Right cardiac atrium (tissue), 5 donors: ENCODE measurements around the gene ASIC4. TPM values are rescaled to one million over a fixed set of nuclear protein-coding genes. Genes with fewer than 3 reads are reported as not detected.

Experiments
- ATAC-seq, 2 donors: fragments of 200-7000 bp; cut with Tn5 transposase; one replicate each; pipeline versions ENCODE4 v1.8.0 to v1.9.1; 2020; ENCODE audit warnings: moderate library complexity in 2 of 2, mild to moderate bottlenecking in 1 of 2
- DNase-seq, 3 donors: peaks; one replicate each; pipeline ENCODE4 v3.0.0-alpha.2; 2020
- H3K27ac ChIP-seq: one replicate; pipeline ENCODE4 v1.5.1; 2013; ENCODE audit warnings: mild to moderate bottlenecking, low read length, control low read depth, moderate library complexity
- H3K27me3 ChIP-seq: one replicate; pipeline ENCODE4 v1.6.1; 2013; ENCODE audit not compliant: control insufficient read depth, insufficient read depth
- H3K4me1 ChIP-seq: one replicate; pipeline ENCODE4 v1.6.1; 2013; ENCODE audit warnings: low read length; ENCODE audit not compliant: control insufficient read depth, insufficient read depth
- H3K4me3 ChIP-seq: one replicate; pipeline ENCODE4 v1.5.1; 2013; ENCODE audit warnings: low read length, control low read depth
- H3K9me3 ChIP-seq: one replicate; pipeline ENCODE4 v1.6.1; 2013; ENCODE audit warnings: low read length; ENCODE audit not compliant: control insufficient read depth
- WGBS: extraction: QIAGEN DNeasy Blood & Tissue Kit; methylation state at CpG from one replicate; pipeline ENCODE4 v1.1.7; 2013; 5-methylcytosine and 5-hydroxymethylcytosine counted together
- intact Hi-C, 4 donors: fragments of 100-400 bp; cut with DNase I; formaldehyde crosslinking; loops; one replicate each; pipeline versions ENCODE4 v1.11.0 to v1.14.0; 2022 to 2023
- polyA plus RNA-seq: library from polyadenylated mRNA; stranded (reverse); fragments of 200-250 nt; gene quantifications from one replicate; pipeline ENCODE4 v1.2.3, GENCODE V29; 2013
- total RNA-seq, 4 donors: library from RNA; stranded (reverse); fragmentation: NEBNext Ultra II Directional; extraction: Animal tissue kit (Norgen Biotek cat#: 25700); gene quantifications; one replicate each; pipeline ENCODE4 v1.2.1, GENCODE V29; 2021
- donor health status: healthy with polysubstance abuse.
- donor health status: DM: no; HTN: yes; CAD: no.
- donor health status: DM: no; HTN: no; CAD: no.
- donor health status: DM: no; HTN: yes; CAD: no; lungs with severe emphysema.
- donor health status: DM: yes; HTN: yes; CAD: no.

The ASIC4 gene
- total and polyA plus RNA-seq, 5 donors: 0.28 to 1.8 (median 1.5) TPM

DNA sequence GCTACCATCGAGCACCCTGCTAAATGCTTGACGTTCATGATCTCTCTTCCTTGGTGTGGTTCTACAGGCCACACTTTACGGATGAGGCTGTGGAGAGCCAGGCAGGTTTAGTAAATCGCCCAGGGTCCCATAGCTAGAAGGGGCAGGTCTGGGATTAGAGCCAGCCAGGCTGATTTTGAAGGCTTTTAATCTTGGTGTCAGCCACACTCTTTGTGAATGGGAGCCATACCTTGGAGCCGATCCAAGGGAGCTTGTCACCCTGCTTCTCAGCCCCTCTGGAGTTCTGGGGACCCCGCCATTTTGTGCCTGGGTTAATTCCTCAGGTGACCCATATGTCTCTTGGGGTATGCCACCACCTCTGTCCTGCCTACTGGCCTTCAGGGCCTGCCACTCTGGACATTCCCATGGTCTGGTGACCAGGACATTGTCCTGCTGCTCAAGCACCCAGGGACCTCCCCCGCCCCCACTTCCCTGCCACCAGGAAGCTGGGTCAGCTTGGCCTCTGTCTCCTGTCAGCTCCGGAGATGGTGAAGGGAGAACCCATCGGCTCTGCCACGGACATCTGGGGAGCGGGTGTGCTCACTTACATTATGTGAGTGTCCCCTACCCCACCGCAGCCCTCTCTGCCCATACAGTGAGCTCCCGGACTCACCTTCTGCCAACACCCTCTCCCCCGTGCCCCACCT, 22.9 kb upstream of the ASIC4 start:
- peak in 1 of 2 donors; percentile 6 for ATAC-seq
- H3K4me1 ChIP-seq: no peaks in the 10 kb centered on the region

DNA sequence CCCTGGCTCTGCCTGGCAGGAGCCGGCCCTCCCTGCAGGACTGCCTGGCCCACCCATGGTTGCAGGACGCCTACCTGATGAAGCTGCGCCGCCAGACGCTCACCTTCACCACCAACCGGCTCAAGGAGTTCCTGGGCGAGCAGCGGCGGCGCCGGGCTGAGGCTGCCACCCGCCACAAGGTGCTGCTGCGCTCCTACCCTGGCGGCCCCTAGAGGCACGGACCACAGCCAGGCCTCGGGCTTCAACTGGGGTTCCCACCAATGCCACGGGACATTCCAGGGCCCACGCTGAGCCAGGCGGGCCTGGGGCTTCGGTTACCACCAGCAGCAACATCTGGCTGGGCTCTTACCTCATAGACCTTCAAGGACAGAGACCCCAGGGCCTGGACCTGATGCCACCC, 21.7 kb upstream of the ASIC4 start:
- intact Hi-C loops: loop anchor here in 2 of 4 donors (5.0 kb wide), 2 partner anchors 35 to 45 kb away; no protein-coding TSS in a partner anchor
- peak in 2 of 3 donors; percentile 39 to 58 for DNase-seq
- H3K27ac ChIP-seq: no peak overlapping the region
- H3K4me1 ChIP-seq: no peaks in the 10 kb centered on the region
- no peaks in the 10 kb centered on the region for H3K27me3 ChIP-seq
- H3K9me3 ChIP-seq: no peaks in the 10 kb centered on the region
- 66% methylated on average over 20 of the region's 20 CpGs for WGBS
- no peak overlapping the region for H3K4me3 ChIP-seq
- ATAC-seq: no peak

More for the DNA sequence above, 22.9 kb upstream of the ASIC4 start:
- H3K27me3 ChIP-seq: no peaks in the 10 kb centered on the region
- no peak overlapping the region for H3K4me3 ChIP-seq
- peak overlapping the region; percentile 32 for H3K27ac ChIP-seq
- intact Hi-C loops: loop anchor here in 2 of 4 donors (5.0 kb wide), 2 partner anchors 36 to 46 kb away; no protein-coding TSS in a partner anchor
- DNase-seq: peak in 2 of 3 donors; percentile 62 to 75
- 50% methylated on average over 14 of the region's 14 CpGs for WGBS
- no peaks in the 10 kb centered on the region for H3K9me3 ChIP-seq

GRCh38 chr2:219493086-219493485, 21.2 kb upstream of the ASIC4 start:
- no peak for ATAC-seq
- WGBS: 93% methylated on average over 5 of the region's 5 CpGs
- DNase-seq: peak in 2 of 3 donors; percentile 26 to 52
- Histone ChIP-seq H3K27ac (no peak overlapping the region), H3K27me3 (no peaks in the 10 kb centered on the region), H3K9me3 (no peaks in the 10 kb centered on the region), H3K4me3 (no peak overlapping the region), H3K4me1 (no peaks in the 10 kb centered on the region)
- intact Hi-C loops: loop anchor here in 2 of 4 donors (5.0 kb wide), 2 partner anchors 34 to 44 kb away; no protein-coding TSS in a partner anchor

GRCh38 chr2:219494952-219495530, 19.2 kb upstream of the ASIC4 start:
- no peaks in the 10 kb centered on the region for H3K9me3 ChIP-seq
- 22% methylated on average over 10 of the region's 10 CpGs for WGBS
- H3K27ac ChIP-seq: peak overlapping the region; percentile 15
- H3K27me3 ChIP-seq: no peaks in the 10 kb centered on the region
- H3K4me1 ChIP-seq: no peaks in the 10 kb centered on the region
- no peak overlapping the region for H3K4me3 ChIP-seq
- intact Hi-C loops: loop anchor here in 2 of 4 donors (5.0 kb wide), 2 partner anchors 32 to 42 kb away; no protein-coding TSS in a partner anchor
- peak in 1 of 3 donors; percentile 37 for DNase-seq
- no peak for ATAC-seq

DNA sequence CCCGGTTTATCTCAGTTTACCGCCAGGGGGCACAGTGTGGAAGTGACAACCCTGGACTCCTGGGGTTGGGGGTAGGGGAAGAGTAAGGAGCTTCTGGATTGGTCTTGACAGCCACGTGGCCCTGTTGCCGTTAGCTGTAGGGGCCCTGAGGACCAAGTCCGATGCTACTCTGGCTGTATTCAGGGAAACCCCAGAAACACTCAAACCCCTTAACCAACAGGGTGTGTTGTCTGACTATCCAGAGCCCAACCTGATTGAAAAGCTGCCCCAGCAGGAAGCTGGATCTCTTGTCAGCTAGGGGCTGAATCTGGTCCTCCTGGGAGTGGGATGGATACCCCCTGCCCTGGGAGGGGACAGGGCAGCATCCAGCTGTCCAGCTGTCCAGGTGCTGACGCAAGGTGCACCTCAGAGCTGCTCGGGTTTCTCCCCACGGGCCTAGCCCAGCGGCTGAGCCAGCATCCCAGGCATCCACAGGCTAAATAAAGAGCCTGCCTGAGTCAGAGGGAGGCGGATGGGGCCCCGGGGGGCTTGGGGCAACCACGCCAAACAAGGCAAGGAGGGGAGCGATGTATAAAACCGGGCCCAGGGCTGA, 18.7 kb upstream of the ASIC4 start:
- no peaks in the 10 kb centered on the region for H3K27me3 ChIP-seq
- DNase-seq (peak; percentile 70 to 83 (median 83)), ATAC-seq (no peak)
- 25% methylated on average over 14 of the region's 14 CpGs for WGBS
- no peak overlapping the region for H3K4me3 ChIP-seq
- intact Hi-C loops: no loop called here
- no peaks in the 10 kb centered on the region for H3K4me1 ChIP-seq
- no peaks in the 10 kb centered on the region for H3K9me3 ChIP-seq
- peak overlapping the region; percentile 15 for H3K27ac ChIP-seq

DNA sequence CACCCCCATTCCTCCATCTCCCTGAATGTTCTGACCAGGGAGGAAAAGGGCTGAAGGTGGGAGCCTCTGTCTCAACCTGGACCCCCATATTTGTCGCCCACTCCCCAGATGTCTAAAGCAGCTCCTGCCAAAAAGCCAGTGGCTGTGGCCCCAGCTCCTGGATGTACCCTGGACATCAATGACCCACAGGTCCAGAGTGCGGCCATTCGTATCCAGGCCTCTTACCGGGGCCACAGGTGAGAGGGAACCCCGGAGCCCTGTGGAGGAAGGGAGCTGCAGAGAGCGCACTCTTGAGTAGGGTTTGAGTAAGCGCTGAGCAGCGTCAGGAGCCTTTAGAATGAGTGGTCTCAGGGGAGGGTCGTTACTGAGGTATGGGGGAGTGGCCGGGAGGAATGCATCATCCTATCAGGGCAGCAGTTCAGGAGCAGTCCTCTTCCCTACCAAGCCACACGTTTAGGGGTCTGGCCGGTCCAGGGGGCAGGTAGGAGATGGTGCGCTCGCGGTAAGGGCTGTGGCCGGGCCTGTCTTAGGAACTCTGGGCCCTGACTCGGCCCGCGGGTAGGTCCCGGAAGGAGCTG, 17.9 kb upstream of the ASIC4 start:
- 45% methylated on average over 20 of the region's 20 CpGs for WGBS
- Histone ChIP-seq H3K27me3 (no peaks in the 10 kb centered on the region), H3K4me1 (no peaks in the 10 kb centered on the region), H3K27ac (no peak overlapping the region), H3K9me3 (no peaks in the 10 kb centered on the region), H3K4me3 (no peak overlapping the region)
- intact Hi-C loops: no loop called here
- no peak for ATAC-seq
- peak in 2 of 3 donors; percentile 59 to 61 for DNase-seq

DNA sequence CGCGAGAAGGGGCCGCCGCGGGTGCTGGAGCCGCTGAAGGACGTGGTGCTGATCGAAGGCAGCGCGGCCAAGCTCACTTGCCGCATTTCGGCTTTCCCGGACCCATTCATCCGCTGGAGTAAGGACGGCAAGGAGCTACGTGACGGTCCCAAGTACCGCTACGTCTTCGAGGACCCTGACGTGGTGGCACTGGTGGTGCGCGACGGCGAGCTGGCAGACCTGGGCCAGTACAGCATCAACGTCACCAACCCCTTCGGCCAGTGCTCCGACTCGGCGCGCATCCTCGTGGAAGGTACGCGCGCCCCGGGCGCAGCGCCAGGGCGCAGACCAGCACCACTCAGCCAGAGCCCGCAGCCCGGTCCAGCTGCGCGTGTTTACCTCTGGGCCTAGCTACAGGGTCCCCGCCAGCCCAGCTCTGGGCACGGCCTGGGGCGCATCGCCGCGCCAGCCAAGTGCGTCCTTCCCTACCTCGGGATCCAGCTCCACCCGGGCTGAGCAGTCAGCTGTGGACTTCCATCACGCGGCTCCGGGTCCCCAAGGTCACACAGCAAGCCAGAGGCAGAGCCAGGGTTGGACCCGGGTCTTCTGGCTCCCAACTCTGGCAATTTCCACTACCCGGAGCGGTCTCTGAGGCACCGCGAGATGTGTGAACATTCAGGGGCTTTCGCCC, 17.3 kb upstream of the ASIC4 start:
- H3K9me3 ChIP-seq: no peaks in the 10 kb centered on the region
- ATAC-seq (no peak), DNase-seq (peak; percentile 42 to 79 (median 77))
- H3K4me1 ChIP-seq: no peaks in the 10 kb centered on the region
- no peaks in the 10 kb centered on the region for H3K27me3 ChIP-seq
- no peak overlapping the region for H3K27ac ChIP-seq
- 33% methylated on average over 61 of the region's 61 CpGs for WGBS
- intact Hi-C loops: no loop called here
- H3K4me3 ChIP-seq: peak overlapping the region; percentile 87

DNA sequence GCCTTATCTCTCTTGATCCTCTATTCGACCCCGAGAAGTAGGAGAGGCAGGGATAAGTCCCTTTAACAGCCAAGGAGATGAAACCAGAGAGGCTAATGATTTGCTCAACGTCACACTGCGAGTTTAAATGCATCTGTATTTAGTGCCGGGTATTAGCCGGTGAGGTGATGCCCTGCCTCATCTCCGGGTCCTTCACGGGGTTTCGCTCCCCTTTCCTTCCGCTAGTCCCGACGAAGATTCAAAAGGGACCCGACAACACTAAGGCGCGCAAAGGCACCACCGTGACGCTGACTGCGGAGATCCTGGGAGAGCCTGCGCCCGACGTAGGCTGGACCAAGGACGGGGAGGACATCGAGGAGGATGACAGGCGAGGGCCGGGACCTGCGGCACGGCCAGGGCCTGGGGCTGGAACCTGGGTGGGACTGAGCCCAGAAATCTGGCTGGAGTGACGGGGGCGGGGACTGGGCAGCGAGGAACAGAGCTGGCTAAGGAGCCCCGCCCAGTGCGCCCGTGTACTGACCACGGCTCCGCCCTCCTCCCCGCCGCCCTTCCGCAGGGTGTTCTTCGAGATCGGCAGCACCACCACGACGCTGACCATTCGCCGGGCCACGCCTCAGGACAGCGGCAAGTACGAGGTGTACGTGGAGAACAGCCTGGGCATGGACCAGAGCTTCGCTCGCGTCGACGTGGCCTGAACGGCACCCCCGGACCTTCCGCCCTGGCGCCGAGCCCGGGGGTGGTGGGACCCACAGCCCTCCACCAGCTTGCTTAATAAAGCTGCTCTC, 16.6 kb upstream of the ASIC4 start:
- H3K27me3 ChIP-seq: no peaks in the 10 kb centered on the region
- no peaks in the 10 kb centered on the region for H3K4me1 ChIP-seq
- 6% methylated on average over 59 of the region's 59 CpGs for WGBS
- H3K4me3 ChIP-seq: peak overlapping the region; percentile 87
- peak; percentile 97 to 99 (median 98) for DNase-seq
- intact Hi-C loops: no loop called here
- no peaks in the 10 kb centered on the region for H3K9me3 ChIP-seq
- H3K27ac ChIP-seq: peak overlapping the region; percentile 86
- ATAC-seq: peak; percentile 91

GRCh38 chr2:219498280-219499057, 15.8 kb upstream of the ASIC4 start, which contains the start of gene GMPPA:
Gene GMPPA (plus strand): TSS chr2:219498891. CDS start chr2:219499976, 1,085 bp downstream.
- Histone ChIP-seq H3K4me3 (peak within 1 kb of the TSS; percentile 87), H3K27ac (peak within 1 kb of the TSS; percentile 86), H3K9me3 (no peaks in the 10 kb centered on the region), H3K4me1 (no peaks in the 10 kb centered on the region), H3K27me3 (no peaks in the 10 kb centered on the region)
- DNase-seq (peak; percentile 96 to 97 (median 97)), ATAC-seq (peak; percentile 91)
- under 1% methylated on average over 49 of the region's 49 CpGs for WGBS
- intact Hi-C loops: no loop called here
